GM12878 (cell line): ENCODE measurements around the gene MTF2.

Experiments used
- ATF2 ChIP-seq: IDR thresholded peaks from 2 replicates; pipeline ENCODE4 v1.6.1; 2012; ENCODE audit warnings: low read length, inconsistent platforms
- CTCF ChIP-seq, 3 experiments: IDR thresholded peaks in 2 of 3; conservative IDR thresholded peaks in 1 of 3; 2 replicates each; pipeline ENCODE4 v1.5.1; 2011; ENCODE audit warnings: low read depth in 3 of 3, low read length in 3 of 3, mild to moderate bottlenecking in 3 of 3, control low read depth in 2 of 3, moderate library complexity in 2 of 3, inconsistent platforms in 1 of 3, mixed read lengths in 1 of 3; ENCODE audit not compliant: control insufficient read depth in 2 of 3, insufficient read depth in 1 of 3; ENCODE audit errors: extremely low read depth in 1 of 3
- SIX5 ChIP-seq: IDR thresholded peaks from 2 replicates; pipeline ENCODE4 v1.6.1; 2011; ENCODE audit warnings: mild to moderate bottlenecking, low read depth, low read length, moderate library complexity; ENCODE audit not compliant: severe bottlenecking
- SUPT20H ChIP-seq: IDR thresholded peaks from 2 replicates; pipeline ENCODE4 v1.6.1; 2011; ENCODE audit warnings: low read depth, mild to moderate bottlenecking, low read length, moderate library complexity, borderline replicate concordance; ENCODE audit not compliant: control insufficient read depth

- no peak for TF ChIP-seq ATF2
- TF ChIP-seq SIX5, result no peak
- TF ChIP-seq SUPT20H, result no peak
- no peak for TF ChIP-seq CTCF (IDR thresholded peaks at IDR 0.05 in 2 of 3, conservative IDR thresholded peaks at IDR 0.05 in 1 of 3; ENCODE audit: control insufficient read depth in 2 of 3, extremely low read depth in 1 of 3, insufficient read depth in 1 of 3, low read depth in 3 of 3, low read length in 3 of 3)
Observed at GRCh38 chr1:93095804-93096585, 16.9 kb downstream of the MTF2 start.
